Measurements from ENCODE around the gene ABCA1. TPM values are rescaled to one million over a fixed set of nuclear protein-coding genes. Genes with fewer than 3 reads are reported as not detected.

ABCA1 gene
- total and polyA plus RNA-seq, 2 of the 13 experiments (the other 11 are each of a cell fraction or from before 2014, with no cell fraction given), result 26.8 to 63.8 TPM

DNA sequence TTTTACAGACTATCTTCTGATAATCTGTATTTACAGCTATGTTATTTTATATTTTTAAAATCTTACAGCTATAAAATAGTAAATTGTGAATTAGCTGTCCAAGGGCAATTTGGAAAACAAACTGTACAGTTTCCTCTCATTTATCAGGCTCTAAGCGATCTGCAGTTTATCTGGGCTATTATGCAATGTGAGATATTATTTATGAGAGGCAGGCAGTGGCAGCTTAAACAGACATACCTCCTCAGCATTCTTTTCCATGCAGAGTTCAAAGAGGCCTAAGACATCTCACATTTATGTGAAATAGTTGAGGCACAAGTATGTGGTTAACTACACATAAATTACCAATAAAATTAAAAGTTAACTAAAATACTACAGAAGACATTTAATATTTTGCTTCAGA lies 153.8 kb downstream of the ABCA1 start:
- Histone ChIP-seq H4K20me1 (ENCODE audit: insufficient read depth, low read length) (no peaks in the 10 kb centered on the region), H2AFZ (ENCODE audit: low read length) (no peak overlapping the region), H3K36me3 (replicated peaks in 1 of 2; ENCODE audit: control insufficient read depth in 1 of 2, insufficient read depth in 2 of 2, low read length in 2 of 2) (no peaks in the 10 kb centered on the region), H3K4me2 (ENCODE audit: low read depth, low read length) (no peak overlapping the region), H3K27me3 (ENCODE audit: control insufficient read depth in 1 of 2, insufficient read depth in 2 of 2, low read length in 2 of 2) (no peaks in the 10 kb centered on the region), H3K4me1 (ENCODE audit: insufficient read depth, low read length) (no peaks in the 10 kb centered on the region), H3K9me3 (ENCODE audit: low read length) (no peaks in the 10 kb centered on the region), H3K27ac (ENCODE audit: extremely low read length, insufficient read depth, low read length) (no peak overlapping the region), H3K4me3 (replicated peaks in 1 of 3; ENCODE audit: insufficient read depth in 1 of 3, low read depth in 2 of 3, low read length in 3 of 3) (no peak overlapping the region), H3K9ac (ENCODE audit: insufficient read depth, low read depth, low read length) (no peak overlapping the region), H3K79me2 (ENCODE audit: insufficient read depth, low read length) (no peaks in the 10 kb centered on the region)
- POLR2A ChIA-PET, result interaction anchor here (1.4 kb wide), 1 partner anchor 11 kb away, joined by 3 read pairs; the partner anchor contains the start of gene NIPSNAP3B
- FAIRE-seq, result no peak
- in situ Hi-C loops (cut with HindIII; ENCODE audit: extremely low pct_ligation_motif_present, low pct_unique_long_range_greater_than_20kb), result no loop called here
- no TSS peak for BruUV-seq (replicated peaks)
- WGBS (ENCODE audit: low lambda C conversion rate), result 93% methylated on average over 1 of the region's 1 CpG
- no peak for DNase-seq (ENCODE audit: low spot score)
- TF ChIP-seq KDM4B (CRISPR knock-in tag; IDR thresholded peaks at IDR 0.05) (no peak), ZNF766 (CRISPR knock-in tag; IDR thresholded peaks at IDR 0.05; ENCODE audit: borderline replicate concordance) (no peak), KAT8 (CRISPR knock-in tag; IDR thresholded peaks at IDR 0.05) (no peak), ZNF878 (CRISPR knock-in tag; IDR thresholded peaks at IDR 0.05) (no peak), HNRNPK (IDR thresholded peaks at IDR 0.05; ENCODE audit: low read depth, low read length, poor library complexity, severe bottlenecking) (no peak), ZNF7 (CRISPR knock-in tag; IDR thresholded peaks at IDR 0.05) (no peak), CBFB (CRISPR knock-in tag; IDR thresholded peaks at IDR 0.05) (no peak), ZNF180 (CRISPR knock-in tag; IDR thresholded peaks at IDR 0.05; ENCODE audit: borderline replicate concordance, low read depth) (no peak), NFYC (CRISPR knock-in tag; IDR thresholded peaks at IDR 0.05) (no peak), ZNF713 (CRISPR knock-in tag; IDR thresholded peaks at IDR 0.05) (no peak), ZBTB1 (CRISPR knock-in tag; IDR thresholded peaks at IDR 0.05; ENCODE audit: borderline replicate concordance) (no peak), FOXP1 (IDR thresholded peaks at IDR 0.05) (no peak), FOXP1 (CRISPR knock-in tag; IDR thresholded peaks at IDR 0.05) (no peak)
- TF ChIP-seq, protein P1, sequence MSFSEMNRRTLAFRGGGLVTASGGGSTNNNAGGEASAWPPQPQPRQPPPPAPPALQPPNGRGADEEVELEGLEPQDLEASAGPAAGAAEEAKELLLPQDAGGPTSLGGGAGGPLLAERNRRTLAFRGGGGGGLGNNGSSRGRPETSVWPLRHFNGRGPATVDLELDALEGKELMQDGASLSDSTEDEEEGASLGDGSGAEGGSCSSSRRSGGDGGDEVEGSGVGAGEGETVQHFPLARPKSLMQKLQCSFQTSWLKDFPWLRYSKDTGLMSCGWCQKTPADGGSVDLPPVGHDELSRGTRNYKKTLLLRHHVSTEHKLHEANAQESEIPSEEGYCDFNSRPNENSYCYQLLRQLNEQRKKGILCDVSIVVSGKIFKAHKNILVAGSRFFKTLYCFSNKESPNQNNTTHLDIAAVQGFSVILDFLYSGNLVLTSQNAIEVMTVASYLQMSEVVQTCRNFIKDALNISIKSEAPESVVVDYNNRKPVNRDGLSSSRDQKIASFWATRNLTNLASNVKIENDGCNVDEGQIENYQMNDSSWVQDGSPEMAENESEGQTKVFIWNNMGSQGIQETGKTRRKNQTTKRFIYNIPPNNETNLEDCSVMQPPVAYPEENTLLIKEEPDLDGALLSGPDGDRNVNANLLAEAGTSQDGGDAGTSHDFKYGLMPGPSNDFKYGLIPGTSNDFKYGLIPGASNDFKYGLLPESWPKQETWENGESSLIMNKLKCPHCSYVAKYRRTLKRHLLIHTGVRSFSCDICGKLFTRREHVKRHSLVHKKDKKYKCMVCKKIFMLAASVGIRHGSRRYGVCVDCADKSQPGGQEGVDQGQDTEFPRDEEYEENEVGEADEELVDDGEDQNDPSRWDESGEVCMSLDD (CRISPR knock-in tag; IDR thresholded peaks at IDR 0.05; ENCODE audit: borderline replicate concordance), result no peak
- TF ChIP-seq, protein P2, sequence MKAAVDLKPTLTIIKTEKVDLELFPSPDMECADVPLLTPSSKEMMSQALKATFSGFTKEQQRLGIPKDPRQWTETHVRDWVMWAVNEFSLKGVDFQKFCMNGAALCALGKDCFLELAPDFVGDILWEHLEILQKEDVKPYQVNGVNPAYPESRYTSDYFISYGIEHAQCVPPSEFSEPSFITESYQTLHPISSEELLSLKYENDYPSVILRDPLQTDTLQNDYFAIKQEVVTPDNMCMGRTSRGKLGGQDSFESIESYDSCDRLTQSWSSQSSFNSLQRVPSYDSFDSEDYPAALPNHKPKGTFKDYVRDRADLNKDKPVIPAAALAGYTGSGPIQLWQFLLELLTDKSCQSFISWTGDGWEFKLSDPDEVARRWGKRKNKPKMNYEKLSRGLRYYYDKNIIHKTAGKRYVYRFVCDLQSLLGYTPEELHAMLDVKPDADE (CRISPR knock-in tag; IDR thresholded peaks at IDR 0.05), result no peak
- TF ChIP-seq, protein P3, sequence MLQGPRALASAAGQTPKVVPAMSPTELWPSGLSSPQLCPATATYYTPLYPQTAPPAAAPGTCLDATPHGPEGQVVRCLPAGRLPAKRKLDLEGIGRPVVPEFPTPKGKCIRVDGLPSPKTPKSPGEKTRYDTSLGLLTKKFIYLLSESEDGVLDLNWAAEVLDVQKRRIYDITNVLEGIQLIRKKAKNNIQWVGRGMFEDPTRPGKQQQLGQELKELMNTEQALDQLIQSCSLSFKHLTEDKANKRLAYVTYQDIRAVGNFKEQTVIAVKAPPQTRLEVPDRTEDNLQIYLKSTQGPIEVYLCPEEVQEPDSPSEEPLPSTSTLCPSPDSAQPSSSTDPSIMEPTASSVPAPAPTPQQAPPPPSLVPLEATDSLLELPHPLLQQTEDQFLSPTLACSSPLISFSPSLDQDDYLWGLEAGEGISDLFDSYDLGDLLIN (CRISPR knock-in tag; IDR thresholded peaks at IDR 0.05; ENCODE audit: borderline replicate concordance), result no peak
- CTCF ChIA-PET (ENCODE audit: low intra/inter-chr PET ratio, low total read pairs), result no interaction called here
- intact Hi-C loops (cut with micrococcal nuclease; ENCODE audit: unreplicated experiment), result no loop called here
- ATAC-seq, result no peak
